Measurements from ENCODE around the gene SH3TC1. TPM values are rescaled to one million over a fixed set of nuclear protein-coding genes. Genes with fewer than 3 reads are reported as not detected.

The SH3TC1 gene
- total and polyA plus RNA-seq, 4 donors = 6.5 to 34.6 (median 25.8) TPM

DNA sequence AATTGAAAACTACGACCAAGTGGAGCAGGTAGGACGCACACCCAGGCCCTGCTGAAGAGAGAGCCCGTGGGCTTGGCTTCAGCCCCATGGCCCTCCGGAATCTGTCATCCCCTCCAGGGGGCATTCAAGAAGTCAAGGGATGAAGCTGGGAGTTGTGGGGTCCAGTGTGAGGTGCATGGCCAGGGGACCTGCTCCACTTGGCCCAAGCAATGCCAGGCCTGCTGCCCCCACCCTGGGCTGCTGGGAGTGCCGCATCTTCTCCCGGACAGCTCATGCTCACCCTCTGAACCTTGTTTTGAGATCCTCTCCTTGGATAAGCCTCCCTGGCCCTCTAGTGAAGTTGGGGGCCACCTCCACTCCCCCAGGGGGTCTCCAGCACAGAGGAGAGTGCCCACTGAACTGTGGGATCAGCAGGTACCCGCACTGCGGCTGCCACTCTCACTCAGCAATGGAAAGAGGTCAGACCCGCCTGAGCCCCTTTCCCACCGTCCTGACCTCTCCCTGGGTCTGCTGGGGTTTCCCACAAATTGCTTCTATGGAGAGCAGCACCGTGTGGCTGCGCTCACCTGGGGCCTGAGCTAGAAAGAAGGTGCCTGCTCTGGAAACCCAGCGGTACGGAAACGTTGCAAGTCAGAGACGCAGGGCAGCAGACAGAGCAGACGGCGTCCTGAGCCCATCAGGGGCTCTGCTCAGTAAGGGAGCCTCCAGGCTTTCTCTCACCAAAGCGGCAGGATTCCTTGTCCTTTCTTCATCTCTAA lies 35.5 kb upstream of the SH3TC1 start:
- Histone ChIP-seq H3K27me3 (ENCODE audit: control insufficient read depth in 4 of 4, insufficient read depth in 4 of 4, low read length in 3 of 4) (no peaks in the 10 kb centered on the region), H3K9me3 (ENCODE audit: control insufficient read depth in 4 of 4, low read length in 3 of 4) (peaks cover 2 to 4% (median 4%) of the 10 kb centered on the region in 4 donors), H3K36me3 (ENCODE audit: control insufficient read depth in 4 of 4, insufficient read depth in 3 of 4, low read depth in 1 of 4, low read length in 3 of 4) (no peaks in the 10 kb centered on the region), H3K4me3 (ENCODE audit: low read depth in 1 of 3, low read length in 3 of 3) (no peak overlapping the region), H3K27ac (ENCODE audit: low read depth in 1 of 2, low read length in 2 of 2) (no peak overlapping the region), H3K4me1 (ENCODE audit: control insufficient read depth in 4 of 4, insufficient read depth in 4 of 4, low read length in 3 of 4) (peaks cover 2 to 15% (median 11%) of the 10 kb centered on the region in 4 donors), H3K9ac (ENCODE audit: low read depth in 1 of 2, low read length in 2 of 2) (no peak overlapping the region)
- TF ChIP-seq GABPA (IDR thresholded peaks at IDR 0.05 in 1 of 2, conservative IDR thresholded peaks at IDR 0.05 in 1 of 2) (no peak), SP1 (IDR thresholded peaks at IDR 0.05) (no peak), YY1 (IDR thresholded peaks at IDR 0.05) (no peak), RAD21 (IDR thresholded peaks at IDR 0.05) (no peak)
- TF ChIP-seq, protein P1, sequence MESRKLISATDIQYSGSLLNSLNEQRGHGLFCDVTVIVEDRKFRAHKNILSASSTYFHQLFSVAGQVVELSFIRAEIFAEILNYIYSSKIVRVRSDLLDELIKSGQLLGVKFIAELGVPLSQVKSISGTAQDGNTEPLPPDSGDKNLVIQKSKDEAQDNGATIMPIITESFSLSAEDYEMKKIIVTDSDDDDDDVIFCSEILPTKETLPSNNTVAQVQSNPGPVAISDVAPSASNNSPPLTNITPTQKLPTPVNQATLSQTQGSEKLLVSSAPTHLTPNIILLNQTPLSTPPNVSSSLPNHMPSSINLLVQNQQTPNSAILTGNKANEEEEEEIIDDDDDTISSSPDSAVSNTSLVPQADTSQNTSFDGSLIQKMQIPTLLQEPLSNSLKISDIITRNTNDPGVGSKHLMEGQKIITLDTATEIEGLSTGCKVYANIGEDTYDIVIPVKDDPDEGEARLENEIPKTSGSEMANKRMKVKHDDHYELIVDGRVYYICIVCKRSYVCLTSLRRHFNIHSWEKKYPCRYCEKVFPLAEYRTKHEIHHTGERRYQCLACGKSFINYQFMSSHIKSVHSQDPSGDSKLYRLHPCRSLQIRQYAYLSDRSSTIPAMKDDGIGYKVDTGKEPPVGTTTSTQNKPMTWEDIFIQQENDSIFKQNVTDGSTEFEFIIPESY (IDR thresholded peaks at IDR 0.05) = no peak
- TF ChIP-seq, protein P2, sequence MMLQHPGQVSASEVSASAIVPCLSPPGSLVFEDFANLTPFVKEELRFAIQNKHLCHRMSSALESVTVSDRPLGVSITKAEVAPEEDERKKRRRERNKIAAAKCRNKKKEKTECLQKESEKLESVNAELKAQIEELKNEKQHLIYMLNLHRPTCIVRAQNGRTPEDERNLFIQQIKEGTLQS (IDR thresholded peaks at IDR 0.05) = no peak
- TF ChIP-seq, protein P3, sequence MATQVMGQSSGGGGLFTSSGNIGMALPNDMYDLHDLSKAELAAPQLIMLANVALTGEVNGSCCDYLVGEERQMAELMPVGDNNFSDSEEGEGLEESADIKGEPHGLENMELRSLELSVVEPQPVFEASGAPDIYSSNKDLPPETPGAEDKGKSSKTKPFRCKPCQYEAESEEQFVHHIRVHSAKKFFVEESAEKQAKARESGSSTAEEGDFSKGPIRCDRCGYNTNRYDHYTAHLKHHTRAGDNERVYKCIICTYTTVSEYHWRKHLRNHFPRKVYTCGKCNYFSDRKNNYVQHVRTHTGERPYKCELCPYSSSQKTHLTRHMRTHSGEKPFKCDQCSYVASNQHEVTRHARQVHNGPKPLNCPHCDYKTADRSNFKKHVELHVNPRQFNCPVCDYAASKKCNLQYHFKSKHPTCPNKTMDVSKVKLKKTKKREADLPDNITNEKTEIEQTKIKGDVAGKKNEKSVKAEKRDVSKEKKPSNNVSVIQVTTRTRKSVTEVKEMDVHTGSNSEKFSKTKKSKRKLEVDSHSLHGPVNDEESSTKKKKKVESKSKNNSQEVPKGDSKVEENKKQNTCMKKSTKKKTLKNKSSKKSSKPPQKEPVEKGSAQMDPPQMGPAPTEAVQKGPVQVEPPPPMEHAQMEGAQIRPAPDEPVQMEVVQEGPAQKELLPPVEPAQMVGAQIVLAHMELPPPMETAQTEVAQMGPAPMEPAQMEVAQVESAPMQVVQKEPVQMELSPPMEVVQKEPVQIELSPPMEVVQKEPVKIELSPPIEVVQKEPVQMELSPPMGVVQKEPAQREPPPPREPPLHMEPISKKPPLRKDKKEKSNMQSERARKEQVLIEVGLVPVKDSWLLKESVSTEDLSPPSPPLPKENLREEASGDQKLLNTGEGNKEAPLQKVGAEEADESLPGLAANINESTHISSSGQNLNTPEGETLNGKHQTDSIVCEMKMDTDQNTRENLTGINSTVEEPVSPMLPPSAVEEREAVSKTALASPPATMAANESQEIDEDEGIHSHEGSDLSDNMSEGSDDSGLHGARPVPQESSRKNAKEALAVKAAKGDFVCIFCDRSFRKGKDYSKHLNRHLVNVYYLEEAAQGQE (IDR thresholded peaks at IDR 0.05) = no peak
- TF ChIP-seq, protein P4, sequence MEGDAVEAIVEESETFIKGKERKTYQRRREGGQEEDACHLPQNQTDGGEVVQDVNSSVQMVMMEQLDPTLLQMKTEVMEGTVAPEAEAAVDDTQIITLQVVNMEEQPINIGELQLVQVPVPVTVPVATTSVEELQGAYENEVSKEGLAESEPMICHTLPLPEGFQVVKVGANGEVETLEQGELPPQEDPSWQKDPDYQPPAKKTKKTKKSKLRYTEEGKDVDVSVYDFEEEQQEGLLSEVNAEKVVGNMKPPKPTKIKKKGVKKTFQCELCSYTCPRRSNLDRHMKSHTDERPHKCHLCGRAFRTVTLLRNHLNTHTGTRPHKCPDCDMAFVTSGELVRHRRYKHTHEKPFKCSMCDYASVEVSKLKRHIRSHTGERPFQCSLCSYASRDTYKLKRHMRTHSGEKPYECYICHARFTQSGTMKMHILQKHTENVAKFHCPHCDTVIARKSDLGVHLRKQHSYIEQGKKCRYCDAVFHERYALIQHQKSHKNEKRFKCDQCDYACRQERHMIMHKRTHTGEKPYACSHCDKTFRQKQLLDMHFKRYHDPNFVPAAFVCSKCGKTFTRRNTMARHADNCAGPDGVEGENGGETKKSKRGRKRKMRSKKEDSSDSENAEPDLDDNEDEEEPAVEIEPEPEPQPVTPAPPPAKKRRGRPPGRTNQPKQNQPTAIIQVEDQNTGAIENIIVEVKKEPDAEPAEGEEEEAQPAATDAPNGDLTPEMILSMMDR (IDR thresholded peaks at IDR 0.05; ENCODE audit: low read depth, low read length, missing input control) = no peak
- 88% methylated on average over 19 of the region's 19 CpGs for WGBS
- DNase-seq (ENCODE audit: low spot score) = no peak

DNA sequence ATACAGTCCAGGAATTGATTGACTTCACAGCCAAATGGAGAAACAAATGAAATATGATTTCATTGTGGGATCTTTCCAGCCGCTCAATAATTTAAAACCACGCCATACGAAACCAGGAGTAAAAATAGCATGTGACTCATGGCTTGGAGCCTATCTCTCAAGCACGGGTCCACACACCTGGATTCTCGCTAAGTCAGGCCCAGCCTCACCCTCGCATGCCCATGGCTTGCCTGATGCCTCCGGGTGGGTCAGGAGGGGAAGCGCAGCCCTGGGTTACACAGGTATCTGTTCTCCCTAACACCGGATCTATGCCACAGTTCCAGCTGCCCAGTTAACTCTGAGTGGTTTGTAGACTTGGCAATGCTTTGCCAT lies 34.9 kb upstream of the SH3TC1 start:
- WGBS = 89% methylated on average over 9 of the region's 9 CpGs
- H3K9ac ChIP-seq (ENCODE audit: low read depth in 1 of 2, low read length in 2 of 2) = no peak overlapping the region
- H3K4me3 ChIP-seq (ENCODE audit: low read depth in 1 of 3, low read length in 3 of 3) = no peak overlapping the region
- no peaks in the 10 kb centered on the region for H3K36me3 ChIP-seq (ENCODE audit: control insufficient read depth in 4 of 4, insufficient read depth in 3 of 4, low read depth in 1 of 4, low read length in 3 of 4)
- H3K27ac ChIP-seq (ENCODE audit: low read depth in 1 of 2, low read length in 2 of 2) = no peak overlapping the region
- H3K9me3 ChIP-seq (ENCODE audit: control insufficient read depth in 4 of 4, low read length in 3 of 4) = peaks cover 2 to 8% (median 6%) of the 10 kb centered on the region in 4 donors
- TF ChIP-seq RAD21 (IDR thresholded peaks at IDR 0.05) = no peak
- no peak for TF ChIP-seq TAF1 (conservative IDR thresholded peaks at IDR 0.05)
- TF ChIP-seq, protein P5, sequence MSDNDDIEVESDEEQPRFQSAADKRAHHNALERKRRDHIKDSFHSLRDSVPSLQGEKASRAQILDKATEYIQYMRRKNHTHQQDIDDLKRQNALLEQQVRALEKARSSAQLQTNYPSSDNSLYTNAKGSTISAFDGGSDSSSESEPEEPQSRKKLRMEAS (IDR thresholded peaks at IDR 0.05) = no peak
- TF ChIP-seq NR2F2 (IDR thresholded peaks at IDR 0.05) = no peak
- no peak for TF ChIP-seq JUND (IDR thresholded peaks at IDR 0.05)
- no peak for TF ChIP-seq EGR1 (IDR thresholded peaks at IDR 0.05; ENCODE audit: low read depth in 2 of 2)
- TF ChIP-seq, protein P2 (IDR thresholded peaks at IDR 0.05) = no peak
- no peak for TF ChIP-seq RXRA (IDR thresholded peaks at IDR 0.05)
- no peak for TF ChIP-seq GABPA (IDR thresholded peaks at IDR 0.05 in 1 of 2, conservative IDR thresholded peaks at IDR 0.05 in 1 of 2)
- no peak for TF ChIP-seq YY1 (IDR thresholded peaks at IDR 0.05)
- TF ChIP-seq FOXA1 (IDR thresholded peaks at IDR 0.05) = no peak
- no peak for TF ChIP-seq SP1 (IDR thresholded peaks at IDR 0.05)
- TF ChIP-seq, protein P4 (IDR thresholded peaks at IDR 0.05; ENCODE audit: low read depth, low read length, missing input control) = no peak
- peaks cover 2 to 12% (median 9%) of the 10 kb centered on the region in 4 donors for H3K4me1 ChIP-seq (ENCODE audit: control insufficient read depth in 4 of 4, insufficient read depth in 4 of 4, low read length in 3 of 4)
- H3K27me3 ChIP-seq (ENCODE audit: control insufficient read depth in 4 of 4, insufficient read depth in 4 of 4, low read length in 3 of 4) = no peaks in the 10 kb centered on the region
- DNase-seq (ENCODE audit: low spot score) = no peak
